HG03097 (cell line): Measurements from ENCODE around the gene C11orf58.

Source experiments
- ATAC-seq: cut with Tn5 transposase; IDR thresholded peaks from one replicate; pipeline ENCODE4 v1.9.1; 2021; ENCODE audit not compliant: unreplicated experiment, low FRiP score

C11orf58 gene

DNA sequence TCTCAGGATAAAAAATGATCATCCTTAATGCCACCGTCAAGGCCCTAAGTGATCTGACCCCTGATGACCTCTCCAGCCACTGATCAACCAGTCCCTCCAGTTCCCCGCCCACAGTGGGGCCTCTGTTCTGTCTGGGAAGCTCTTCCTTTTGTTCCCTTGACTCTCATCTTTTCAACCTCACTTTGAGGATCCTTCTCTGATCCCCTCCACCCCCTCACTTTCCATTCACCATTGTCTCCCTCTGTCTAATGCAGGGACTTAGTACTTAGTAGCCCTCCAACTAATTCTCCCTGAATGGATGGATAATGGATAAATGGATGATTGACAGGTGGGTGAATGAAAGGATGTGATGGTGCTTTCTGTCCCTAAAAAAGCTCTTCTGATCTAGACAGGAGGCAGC, 45.6 kb downstream of the C11orf58 start:
- ATAC-seq, result no peak

GRCh38 chr11:16784666-16785065, 46.2 kb downstream of the C11orf58 start:
- ATAC-seq, result no peak

- ATAC-seq, result no peak
Observed at GRCh38 chr11:16785520-16786128, 47.2 kb downstream of the C11orf58 start.

DNA sequence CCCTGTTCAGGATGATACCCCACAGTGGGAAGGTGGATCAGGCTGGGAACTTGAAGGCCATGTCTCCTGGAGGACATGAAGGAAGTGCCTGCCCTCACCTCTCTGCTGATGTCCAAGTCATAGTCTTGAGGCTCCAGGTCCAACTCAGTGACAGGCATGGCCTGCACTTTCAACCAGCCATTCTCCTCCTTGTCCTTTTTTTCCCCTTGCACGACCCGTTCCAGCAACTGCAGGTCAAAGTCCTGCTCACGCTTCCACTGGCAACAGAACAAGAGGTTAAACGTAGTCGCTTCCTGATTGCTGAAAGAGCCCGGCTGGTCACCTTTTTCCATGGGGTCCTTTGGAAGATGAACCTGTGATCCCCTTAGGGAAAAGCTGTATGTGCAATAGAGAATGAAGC, 47.7 kb downstream of the C11orf58 start:
- no peak for ATAC-seq

GRCh38 chr11:16787035-16787742, 48.7 kb downstream of the C11orf58 start:
- ATAC-seq, result no peak

DNA sequence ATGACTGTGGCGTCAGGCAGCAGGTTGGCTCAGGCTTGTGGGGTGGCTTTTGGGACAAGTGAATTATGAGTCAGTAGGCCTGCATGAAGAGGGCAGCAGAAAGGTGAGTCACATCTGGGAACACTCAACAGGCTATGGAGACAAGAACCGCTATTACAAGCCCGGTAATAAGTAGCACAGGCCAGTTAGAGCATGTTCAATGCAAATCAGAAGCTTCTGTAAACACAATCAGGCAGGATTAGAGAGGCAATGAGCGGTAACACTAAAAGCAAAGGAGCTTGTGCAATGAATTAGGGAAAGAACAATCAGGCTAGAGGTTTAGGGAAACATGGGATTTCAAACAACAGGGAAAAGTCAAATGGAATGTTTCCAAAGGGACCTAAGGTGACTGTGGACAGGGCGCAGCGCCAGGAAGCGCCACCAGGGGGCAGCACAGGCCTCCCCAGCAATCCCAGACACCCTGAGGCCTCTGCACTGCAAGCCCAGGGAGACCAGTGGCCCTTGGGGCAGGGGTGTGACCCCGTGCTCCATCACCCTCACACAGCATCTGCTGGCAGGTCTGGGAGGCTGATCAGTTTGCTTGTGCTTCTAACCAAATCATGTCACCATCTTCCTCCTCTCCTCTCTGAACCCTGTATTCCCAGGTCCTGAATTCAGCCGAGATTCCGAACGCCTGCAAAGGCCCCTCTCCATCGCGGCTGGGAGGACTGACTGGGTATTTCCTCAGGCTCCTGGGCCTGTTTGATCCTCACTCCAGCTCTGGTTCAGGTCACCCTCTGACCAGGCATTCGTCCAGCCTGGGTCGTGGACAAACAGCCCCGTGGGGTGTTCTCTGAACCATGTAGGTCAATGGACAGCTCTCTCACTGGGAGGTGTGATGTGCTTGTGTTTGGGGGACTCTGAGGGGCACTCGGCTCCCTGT, 50.0 kb downstream of the C11orf58 start:
- ATAC-seq, result no peak

DNA sequence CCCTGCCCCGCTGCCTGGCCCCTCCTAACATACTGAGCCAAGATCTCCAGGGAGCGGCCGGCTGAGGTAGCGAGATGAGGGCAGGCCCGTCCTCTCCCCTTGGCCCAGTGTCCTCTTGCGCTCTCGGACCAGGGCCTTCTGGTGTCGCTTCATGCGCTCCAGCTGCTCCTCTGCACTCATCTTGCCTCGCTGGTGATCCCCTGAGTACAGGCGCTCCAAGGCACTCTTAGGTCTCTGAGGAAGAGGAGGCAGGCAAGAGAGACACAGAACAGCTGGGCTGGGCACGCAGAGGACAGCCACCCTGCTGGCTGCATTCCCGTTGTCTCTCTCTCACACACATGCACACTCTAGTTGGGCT, 50.6 kb downstream of the C11orf58 start:
- ATAC-seq, result no peak

DNA sequence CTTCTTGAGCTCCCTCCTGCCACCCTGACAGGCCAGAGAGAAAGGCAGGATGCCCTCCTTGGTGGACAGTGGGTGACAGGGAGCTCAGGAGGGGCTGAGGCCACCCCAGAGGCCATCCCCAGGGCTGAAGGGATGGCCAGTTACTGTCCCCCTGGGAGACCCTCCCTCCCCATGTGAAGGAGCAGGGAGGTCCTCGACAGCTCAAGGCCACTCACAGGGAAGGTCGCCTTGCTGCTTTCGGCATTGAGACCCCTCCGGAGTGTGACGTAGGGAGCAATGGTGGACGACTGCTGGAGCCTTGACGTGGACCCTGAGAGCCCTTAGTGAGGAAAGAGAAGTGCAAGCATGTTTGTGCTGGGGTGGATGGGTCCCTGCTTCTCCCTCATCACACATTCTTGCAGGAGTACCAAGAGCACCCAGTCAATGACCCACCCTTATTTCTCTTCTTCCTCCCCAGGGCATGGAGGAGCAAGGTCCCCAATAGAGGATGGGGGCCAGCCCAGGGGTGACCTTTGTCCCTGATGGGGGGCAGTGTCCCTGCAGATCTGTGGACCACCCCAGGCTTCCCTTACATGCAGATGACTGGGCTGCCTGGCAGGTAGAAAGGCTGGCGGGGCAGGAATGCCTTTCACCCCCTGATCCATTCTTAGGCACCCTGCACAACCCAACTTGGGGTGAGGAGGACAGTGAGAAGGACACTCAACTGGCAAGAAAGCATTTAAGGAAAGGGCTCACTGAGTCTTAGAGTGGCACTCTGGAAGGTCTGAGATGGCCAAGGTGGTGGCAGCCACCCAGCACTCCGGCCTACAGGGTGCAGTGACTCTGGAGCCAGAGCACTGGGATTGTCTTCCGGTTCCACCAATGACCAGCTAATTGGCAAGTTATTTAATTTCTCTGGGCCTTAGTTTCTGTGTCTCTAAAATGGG, 51.4 kb downstream of the C11orf58 start:
- no peak for ATAC-seq

GRCh38 chr11:16790486-16791190, 52.2 kb downstream of the C11orf58 start:
- ATAC-seq, result no peak

DNA sequence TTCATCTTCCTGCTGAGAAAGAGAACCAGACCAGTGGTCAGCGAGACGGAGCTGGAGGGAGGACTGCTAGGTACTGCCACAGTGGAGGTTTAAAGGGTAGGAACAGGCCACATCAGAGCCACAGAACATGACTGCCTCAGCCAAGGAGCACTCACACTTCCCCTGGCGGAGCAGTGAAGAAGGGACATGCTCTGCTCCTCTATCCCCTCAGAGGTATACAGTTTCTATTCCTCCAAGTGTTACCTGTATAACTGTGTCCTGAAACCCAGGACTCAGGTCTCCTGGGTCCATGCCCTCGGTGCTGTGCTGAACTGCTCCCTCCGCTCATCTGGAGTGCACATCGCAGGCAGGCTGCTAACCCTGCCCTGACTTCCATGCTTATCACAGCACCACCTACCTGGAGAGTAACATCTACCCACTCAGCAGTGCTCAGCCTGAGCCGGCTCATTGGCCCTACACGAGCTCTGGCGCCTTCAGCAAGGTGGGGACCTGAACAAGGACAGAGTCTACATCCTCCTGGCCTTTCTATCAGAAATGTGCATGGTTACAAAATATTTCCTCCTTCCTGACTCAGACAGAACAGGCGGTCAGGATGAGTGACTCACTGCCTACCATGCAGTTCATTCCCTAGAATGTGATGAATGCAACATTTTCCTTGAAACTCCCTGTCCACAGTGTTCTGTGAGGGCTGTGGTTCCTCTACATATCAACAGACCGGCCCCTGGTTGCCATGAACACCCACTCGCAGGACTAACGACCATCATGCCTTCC, 52.9 kb downstream of the C11orf58 start:
- no peak for ATAC-seq

DNA sequence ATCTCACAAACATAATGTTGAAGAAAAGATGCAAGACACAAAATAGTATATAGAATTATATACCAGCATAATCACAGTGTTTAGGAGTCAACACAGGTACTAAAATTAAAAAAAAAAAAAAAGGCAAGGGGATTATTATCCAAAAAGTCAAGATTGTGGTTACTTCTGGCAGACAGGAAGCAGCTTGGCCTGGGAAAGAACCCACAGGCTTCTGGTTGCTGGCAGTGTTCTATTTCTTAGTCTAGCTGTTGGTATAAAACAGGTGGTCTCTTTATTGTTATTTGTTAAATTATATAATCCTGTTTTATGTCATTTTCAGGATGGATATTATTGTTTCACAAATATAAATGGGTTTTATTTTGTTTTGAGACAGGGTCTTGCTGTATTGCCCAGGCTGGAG, 54.0 kb downstream of the C11orf58 start:
- no peak for ATAC-seq

DNA sequence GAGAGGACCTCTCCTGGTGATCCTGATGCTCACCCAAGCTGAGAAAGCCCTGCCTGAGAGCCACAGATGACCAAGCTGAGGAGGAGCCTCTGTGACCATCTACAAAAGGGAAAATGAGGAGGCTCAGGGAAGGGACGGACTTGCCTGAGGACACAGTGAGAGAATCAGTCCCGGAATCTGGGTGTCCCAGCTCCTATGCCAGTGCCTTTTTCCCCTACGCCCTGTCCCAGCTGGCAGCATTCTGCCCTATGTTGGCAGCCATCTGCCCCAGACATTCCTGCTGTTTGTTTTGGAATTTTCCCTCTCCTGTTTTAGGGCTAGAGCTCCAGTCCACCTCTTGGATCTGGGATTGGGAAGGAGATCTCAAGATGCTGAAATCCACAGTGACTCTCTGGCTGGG, 54.6 kb downstream of the C11orf58 start:
- ATAC-seq, result no peak

DNA sequence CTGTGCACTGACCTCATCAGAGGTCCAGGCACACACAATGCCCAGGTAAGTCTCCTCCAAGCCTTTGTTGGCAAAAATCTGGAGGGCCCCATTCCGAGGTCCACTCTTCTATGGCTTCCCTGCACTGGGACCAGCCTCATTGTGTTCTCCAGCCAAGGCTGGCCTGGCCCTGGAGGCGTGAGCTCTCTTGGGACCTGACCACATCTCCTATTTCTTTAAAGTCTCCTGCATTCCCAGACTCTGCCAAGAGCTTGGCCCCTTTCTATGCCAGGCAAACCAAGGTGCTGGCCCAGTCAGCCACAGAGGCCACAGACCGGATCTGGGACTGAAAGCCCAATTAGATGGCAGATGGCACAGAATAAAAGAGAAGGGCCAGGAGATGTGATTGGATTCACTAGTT, 55.1 kb downstream of the C11orf58 start:
- no peak for ATAC-seq

- no peak for ATAC-seq
Observed at GRCh38 chr11:16794047-16794818, 55.8 kb downstream of the C11orf58 start.

GRCh38 chr11:16795146-16795545, 56.7 kb downstream of the C11orf58 start:
- ATAC-seq, result no peak

- ATAC-seq, result no peak
Observed at GRCh38 chr11:16796311-16796710, 57.9 kb downstream of the C11orf58 start.

DNA sequence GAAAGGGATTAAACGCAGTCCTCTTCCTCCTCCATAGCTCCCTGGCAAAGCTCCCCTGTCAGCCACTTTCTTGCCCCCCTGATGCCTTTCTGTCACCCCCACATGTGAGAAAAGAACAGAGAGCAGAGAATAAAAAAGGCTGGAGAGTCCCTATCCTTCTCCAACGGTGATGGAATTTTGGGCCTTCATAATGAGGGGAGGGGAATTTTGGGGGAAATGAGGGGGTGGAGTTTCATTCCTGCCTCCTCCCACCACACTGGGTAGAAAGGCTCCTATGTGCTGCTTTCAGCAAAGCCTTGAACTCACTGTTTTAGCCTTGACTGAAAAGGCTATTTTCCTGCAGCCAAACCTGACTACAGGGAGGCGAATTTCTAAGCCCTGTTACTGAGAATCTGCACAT, 59.3 kb downstream of the C11orf58 start:
- ATAC-seq, result no peak

DNA sequence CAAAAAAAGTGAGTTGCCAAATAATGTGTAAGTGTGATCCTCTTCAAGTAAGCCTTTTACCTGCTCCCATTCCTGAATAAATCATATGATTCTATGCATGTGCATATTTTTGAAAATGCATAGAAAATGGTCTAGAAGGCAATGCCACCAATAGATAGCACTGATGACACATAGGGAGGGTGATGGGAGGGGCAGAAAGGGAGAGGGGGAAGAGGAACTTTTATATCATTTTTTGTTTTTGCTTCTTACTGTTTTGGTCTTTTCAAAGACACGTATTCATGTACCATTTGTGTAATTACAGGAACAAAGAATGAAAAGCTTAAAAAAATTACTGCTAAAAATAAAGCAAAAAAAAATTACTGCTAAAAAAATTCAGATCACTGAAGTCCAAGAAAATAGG, 60.8 kb downstream of the C11orf58 start:
- ATAC-seq, result no peak
